ENCODE results near the gene NUDT3. TPM values are rescaled to one million over a fixed set of nuclear protein-coding genes. Genes with fewer than 3 reads are reported as not detected.
"Not testable (repeated sequence)": the region's sequence is repeated elsewhere in the genome, so short reads cannot be mapped to it uniquely, and the experiment has no call there.

NUDT3 gene
- polyA plus RNA-seq, 1 of the 3 experiments (the other 2 are of a cell fraction) = 11.9 TPM

- no peak for DNase-seq
- Histone ChIP-seq H3K79me2 (ENCODE audit: insufficient read depth) (peaks cover 89% of the 10 kb centered on the region), H3K9me3 (no peaks in the 10 kb centered on the region), H3K4me2 (no peak overlapping the region), H3K9me2 (no peaks in the 10 kb centered on the region), H3F3A (replicated peaks; ENCODE audit: insufficient read depth) (peaks cover 3% of the 10 kb centered on the region), H2AFZ (ENCODE audit: low read depth) (no peak overlapping the region), H3K27ac (ENCODE audit: low read depth in 2 of 2, low read length in 1 of 2) (no peak overlapping the region), H3K9ac (no peak overlapping the region), H4K20me1 (ENCODE audit: insufficient read depth) (peaks cover 76% of the 10 kb centered on the region), H3K4me1 (ENCODE audit: control insufficient read depth in 1 of 2, insufficient read depth in 2 of 2, low read depth in 1 of 2, low read length in 1 of 2) (no peaks in the 10 kb centered on the region; a peak in 1 of 4 replicates), H3K27me3 (ENCODE audit: insufficient read depth) (no peaks in the 10 kb centered on the region), H3K36me3 (replicated peaks in 1 of 2; ENCODE audit: control insufficient read depth in 1 of 2, insufficient read depth in 2 of 2, low read length in 1 of 2) (no peaks in the 10 kb centered on the region), H3K4me3 (ENCODE audit: low read depth in 2 of 2, low read length in 1 of 2) (no peak overlapping the region)
- 98% methylated on average over 5 of the region's 5 CpGs for WGBS (ENCODE audit: low lambda C conversion rate)
- ChIA-PET CTCF (no interaction called here), POLR2A (no interaction called here)
- TF ChIP-seq, protein P1, sequence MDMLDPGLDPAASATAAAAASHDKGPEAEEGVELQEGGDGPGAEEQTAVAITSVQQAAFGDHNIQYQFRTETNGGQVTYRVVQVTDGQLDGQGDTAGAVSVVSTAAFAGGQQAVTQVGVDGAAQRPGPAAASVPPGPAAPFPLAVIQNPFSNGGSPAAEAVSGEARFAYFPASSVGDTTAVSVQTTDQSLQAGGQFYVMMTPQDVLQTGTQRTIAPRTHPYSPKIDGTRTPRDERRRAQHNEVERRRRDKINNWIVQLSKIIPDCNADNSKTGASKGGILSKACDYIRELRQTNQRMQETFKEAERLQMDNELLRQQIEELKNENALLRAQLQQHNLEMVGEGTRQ (IDR thresholded peaks at IDR 0.05; ENCODE audit: borderline replicate concordance, low read depth, low read length) = no peak
- TF ChIP-seq NFIC (IDR thresholded peaks at IDR 0.05; ENCODE audit: borderline replicate concordance) (no peak), RXRA (IDR thresholded peaks at IDR 0.05; ENCODE audit: borderline replicate concordance, low read depth) (no peak), ZBTB33 (IDR thresholded peaks at IDR 0.05; ENCODE audit: borderline replicate concordance, low read depth) (no peak), GATA2 (CRISPR knock-in tag; IDR thresholded peaks at IDR 0.05) (no peak)
Measured at GRCh38 chr6:34373511-34373910, 19.0 kb downstream of the NUDT3 start.

DNA sequence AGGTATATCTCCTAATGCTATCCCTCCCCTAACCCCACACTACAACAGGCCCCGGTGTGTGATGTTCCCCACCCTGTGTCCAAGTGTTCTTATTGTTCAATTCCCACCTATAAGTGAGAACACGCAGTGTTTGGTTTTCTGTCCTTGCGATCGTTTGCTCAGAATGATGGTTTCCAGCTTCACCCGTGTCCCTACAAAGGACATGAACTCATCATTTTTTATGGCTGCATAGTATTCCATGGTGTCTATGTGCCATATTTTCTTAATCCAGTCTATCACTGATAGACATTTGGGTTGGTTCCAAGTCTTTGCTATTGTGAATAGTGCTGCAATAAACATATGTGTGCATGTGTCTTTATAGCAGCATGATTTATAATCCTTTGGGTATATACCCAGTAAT, 20.6 kb downstream of the NUDT3 start:
- H3K9ac ChIP-seq; DNase-seq; H3K4me3 ChIP-seq (ENCODE audit: low read depth in 2 of 2, low read length in 1 of 2); H3K36me3 ChIP-seq (replicated peaks in 1 of 2; ENCODE audit: control insufficient read depth in 1 of 2, insufficient read depth in 2 of 2, low read length in 1 of 2); H3K4me1 ChIP-seq (ENCODE audit: control insufficient read depth in 1 of 2, insufficient read depth in 2 of 2, low read depth in 1 of 2, low read length in 1 of 2); H3K27me3 ChIP-seq (ENCODE audit: insufficient read depth); H3K9me3 ChIP-seq; H2AFZ ChIP-seq (ENCODE audit: low read depth); CTCF ChIA-PET; POLR2A ChIA-PET; H3K4me2 ChIP-seq; H3K9me2 ChIP-seq; H3K27ac ChIP-seq (ENCODE audit: low read depth in 2 of 2, low read length in 1 of 2); H3F3A ChIP-seq (replicated peaks; ENCODE audit: insufficient read depth): not testable (repeated sequence)
- peaks cover 86% of the 10 kb centered on the region for H3K79me2 ChIP-seq (ENCODE audit: insufficient read depth)
- 86% methylated on average over 5 of the region's 5 CpGs for WGBS (ENCODE audit: low lambda C conversion rate)
- peaks cover 69% of the 10 kb centered on the region for H4K20me1 ChIP-seq (ENCODE audit: insufficient read depth)

DNA sequence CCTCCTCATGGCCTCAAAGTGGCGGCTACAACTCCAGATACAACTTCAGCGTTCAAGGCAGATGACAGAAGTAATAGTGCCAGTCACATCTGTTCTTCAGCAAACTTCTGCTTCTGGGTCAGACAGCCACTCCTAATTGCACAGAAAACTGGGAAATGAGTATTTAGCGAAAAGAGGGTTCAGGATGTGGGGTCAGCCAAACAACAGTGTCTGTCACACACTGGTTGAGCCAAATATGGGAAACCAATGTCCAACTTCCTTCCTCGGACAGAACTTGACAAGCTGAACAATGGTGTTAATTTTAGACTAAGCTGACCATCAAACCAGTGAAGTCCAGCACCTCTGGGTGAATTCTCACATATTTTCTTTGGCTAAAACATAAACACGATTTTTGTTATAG, 22.1 kb downstream of the NUDT3 start:
- Histone ChIP-seq H3K9me3 (no peaks in the 10 kb centered on the region), H3F3A (replicated peaks; ENCODE audit: insufficient read depth) (peaks cover 8% of the 10 kb centered on the region), H3K4me3 (ENCODE audit: low read depth in 2 of 2, low read length in 1 of 2) (no peak overlapping the region), H3K27me3 (ENCODE audit: insufficient read depth) (no peaks in the 10 kb centered on the region), H3K27ac (ENCODE audit: low read depth in 2 of 2, low read length in 1 of 2) (no peak overlapping the region), H3K36me3 (replicated peaks in 1 of 2; ENCODE audit: control insufficient read depth in 1 of 2, insufficient read depth in 2 of 2, low read length in 1 of 2) (no peaks in the 10 kb centered on the region), H3K9me2 (no peaks in the 10 kb centered on the region), H3K9ac (no peak overlapping the region), H3K4me2 (no peak overlapping the region), H2AFZ (ENCODE audit: low read depth) (no peak overlapping the region), H3K79me2 (ENCODE audit: insufficient read depth) (peaks cover 76% of the 10 kb centered on the region), H4K20me1 (ENCODE audit: insufficient read depth) (peaks cover 66% of the 10 kb centered on the region), H3K4me1 (ENCODE audit: control insufficient read depth in 1 of 2, insufficient read depth in 2 of 2, low read depth in 1 of 2, low read length in 1 of 2) (no peaks in the 10 kb centered on the region)
- no peak for TF ChIP-seq JUND (IDR thresholded peaks at IDR 0.05)
- TF ChIP-seq MEF2A (IDR thresholded peaks at IDR 0.05; ENCODE audit: borderline replicate concordance, low read depth) = no peak
- no peak for DNase-seq
- POLR2A ChIA-PET = no interaction called here
- CTCF ChIA-PET = no interaction called here
- 95% methylated on average over 5 of the region's 5 CpGs for WGBS (ENCODE audit: low lambda C conversion rate)
